Fibroblast of the aortic adventitia (primary cell): ENCODE results near the gene EFCAB9. TPM values are rescaled to one million over a fixed set of nuclear protein-coding genes. Genes with fewer than 3 reads are reported as not detected.
"Not testable (repeated sequence)": the region's sequence is repeated elsewhere in the genome, so short reads cannot be mapped to it uniquely, and the experiment has no call there.

Source experiments
- DNase-seq: peaks from one replicate; pipeline ENCODE4 v3.0.0-alpha.2; 2010; ENCODE audit warnings: low read depth
- H3K4me3 ChIP-seq: 2 replicates; pipeline ENCODE4 v1.5.1; 2011; ENCODE audit warnings: low read depth, mild to moderate bottlenecking, control low read depth, low read length, moderate library complexity
- CTCF ChIP-seq: IDR thresholded peaks from 2 replicates; pipeline ENCODE4 v1.5.1; 2011; ENCODE audit warnings: mild to moderate bottlenecking, low read length, control low read depth, inconsistent platforms; ENCODE audit not compliant: insufficient read depth
- total RNA-seq: library from RNA; depleted of rRNA; stranded (reverse); fragments of >200 nt; gene quantifications from 2 replicates; pipeline ENCODE4 v1.2.3, GENCODE V29; 2012; ENCODE audit warnings: low replicate concordance

EFCAB9 gene
- total RNA-seq, 1 donor = not detected

DNA sequence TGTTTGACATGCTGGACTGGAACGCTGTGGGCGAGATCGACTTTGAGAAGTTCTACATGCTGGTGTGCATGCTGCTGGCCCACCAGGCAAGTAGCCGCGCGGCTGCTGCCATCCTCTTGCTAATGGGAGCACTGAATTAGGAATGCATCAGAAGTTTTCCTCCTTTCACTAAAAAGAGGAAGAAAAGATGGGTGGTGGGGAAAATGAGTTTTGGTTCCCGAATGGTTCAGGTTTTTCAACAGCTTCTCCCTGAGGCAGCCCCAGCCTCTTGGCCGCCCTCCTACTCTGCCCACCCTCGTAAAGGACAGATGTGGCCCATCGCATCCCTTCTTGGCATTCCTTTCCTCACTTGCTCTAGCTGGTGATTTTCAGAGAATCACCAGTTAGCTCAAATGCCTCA is 5.5 kb downstream of the EFCAB9 start:
- TF ChIP-seq CTCF = no peak
- no peak overlapping the region for H3K4me3 ChIP-seq
- DNase-seq = no peak

GRCh38 chr5:172200476-172200875 is 6.5 kb downstream of the EFCAB9 start:
- no peak for TF ChIP-seq CTCF
- no peak overlapping the region for H3K4me3 ChIP-seq
- no peak for DNase-seq

- not testable (repeated sequence) for H3K4me3 ChIP-seq, DNase-seq
Observed at GRCh38 chr5:172205984-172206383, 12.0 kb downstream of the EFCAB9 start.

- TF ChIP-seq CTCF = no peak
- DNase-seq = no peak
Observed at GRCh38 chr5:172207511-172207910, 13.5 kb downstream of the EFCAB9 start.

GRCh38 chr5:172209714-172210113 is 15.7 kb downstream of the EFCAB9 start:
- TF ChIP-seq CTCF = no peak
- H3K4me3 ChIP-seq = no peak overlapping the region
- DNase-seq = no peak

More at GRCh38 chr5:172207511-172207910, 13.5 kb downstream of the EFCAB9 start:
- no peak overlapping the region for H3K4me3 ChIP-seq

GRCh38 chr5:172211676-172212075 is 17.7 kb downstream of the EFCAB9 start:
- TF ChIP-seq CTCF = no peak
- DNase-seq = no peak

GRCh38 chr5:172213126-172213525 is 19.2 kb downstream of the EFCAB9 start:
- DNase-seq = no peak
- TF ChIP-seq CTCF = no peak
- H3K4me3 ChIP-seq = no peak overlapping the region

More at GRCh38 chr5:172211676-172212075, 17.7 kb downstream of the EFCAB9 start:
- H3K4me3 ChIP-seq = no peak overlapping the region
